Measurements from ENCODE around the gene GPM6B.

The GPM6B gene

DNA sequence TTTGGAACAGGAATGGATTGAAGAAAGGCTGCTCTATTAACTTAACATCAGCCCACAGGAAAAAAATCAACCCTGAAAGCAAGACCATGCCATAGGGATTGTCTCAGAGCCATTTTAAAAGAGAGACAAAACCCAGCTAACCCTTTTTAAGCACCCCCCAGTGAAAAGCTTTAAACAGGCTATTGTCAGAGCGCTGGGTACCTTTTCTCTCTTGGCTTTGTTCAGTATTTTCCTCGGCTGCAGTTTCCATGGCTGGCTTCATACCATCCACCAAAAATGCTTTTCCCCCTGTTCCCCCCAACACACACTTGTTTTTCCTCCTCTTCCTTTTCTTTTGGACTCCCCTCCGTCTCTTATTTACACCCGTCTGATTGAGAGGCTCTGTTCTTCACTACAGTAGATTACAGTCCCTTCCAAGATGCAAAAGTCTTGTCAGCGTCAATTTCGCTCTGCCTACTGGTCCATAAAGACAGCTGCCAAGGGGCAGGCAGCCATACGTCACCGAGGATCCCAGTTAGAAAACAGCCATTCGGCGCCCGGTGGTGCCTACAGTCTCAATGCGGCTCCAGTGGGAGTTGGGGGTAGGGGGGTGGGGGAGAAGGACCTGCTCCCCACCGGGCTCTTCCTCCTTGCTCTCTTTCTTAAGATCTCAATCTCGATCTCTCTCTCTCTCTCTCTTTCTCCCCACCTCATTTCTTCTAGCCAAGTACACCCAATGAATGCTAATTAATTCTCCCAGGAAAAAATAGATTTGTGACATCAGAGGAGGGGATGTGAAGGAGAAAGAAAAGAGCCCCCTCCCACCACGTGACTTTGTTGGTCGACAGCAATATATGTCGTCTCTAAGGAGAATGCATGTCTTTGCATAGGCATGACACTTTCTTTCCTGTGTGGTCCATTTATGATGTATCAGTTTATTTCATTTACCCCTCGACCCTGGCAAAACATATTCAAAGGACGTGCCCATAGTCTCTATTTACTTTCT is at the start of gene GPM6B:
GPM6B (minus strand) TSS at position 451 of the 985 bp plus-strand sequence; CDS start at position 262, 189 bp downstream.
- DNase-seq (ENCODE audit: low read depth) = no peak

DNA sequence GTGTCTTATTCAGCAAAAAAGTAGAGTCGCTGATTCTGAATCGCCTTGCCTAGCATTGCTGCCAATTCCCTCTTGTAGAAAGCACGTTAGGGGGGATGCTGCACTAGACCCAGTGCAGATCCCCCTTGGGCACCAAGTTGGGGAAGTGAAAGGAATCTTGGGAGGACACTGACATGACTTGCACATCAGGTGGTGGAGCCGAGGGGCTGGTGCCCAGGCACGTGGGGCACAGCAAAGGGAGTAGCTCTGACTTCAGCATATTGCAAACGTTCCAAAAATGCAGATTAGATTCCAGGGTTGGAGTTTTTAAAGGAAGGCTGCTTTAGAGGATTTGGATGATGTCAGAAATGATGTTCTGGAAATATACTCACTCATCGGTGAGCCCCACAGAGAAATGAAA is 47.4 kb upstream of the GPM6B start:
- DNase-seq (ENCODE audit: low read depth) = no peak

- DNase-seq (ENCODE audit: low read depth) = no peak
Observed at GRCh38 chrX:13863324-13863723, 46.4 kb upstream of the GPM6B start.

GRCh38 chrX:13859724-13860123 is 42.8 kb upstream of the GPM6B start:
- DNase-seq (ENCODE audit: low read depth) = no peak

- no peak for DNase-seq (ENCODE audit: low read depth)
Observed at GRCh38 chrX:13857804-13858203, 40.9 kb upstream of the GPM6B start.

- no peak for DNase-seq (ENCODE audit: low read depth)
Observed at GRCh38 chrX:13855689-13856450, 39.0 kb upstream of the GPM6B start.

- no peak for DNase-seq (ENCODE audit: low read depth)
Observed at GRCh38 chrX:13854003-13854402, 37.1 kb upstream of the GPM6B start.

DNA sequence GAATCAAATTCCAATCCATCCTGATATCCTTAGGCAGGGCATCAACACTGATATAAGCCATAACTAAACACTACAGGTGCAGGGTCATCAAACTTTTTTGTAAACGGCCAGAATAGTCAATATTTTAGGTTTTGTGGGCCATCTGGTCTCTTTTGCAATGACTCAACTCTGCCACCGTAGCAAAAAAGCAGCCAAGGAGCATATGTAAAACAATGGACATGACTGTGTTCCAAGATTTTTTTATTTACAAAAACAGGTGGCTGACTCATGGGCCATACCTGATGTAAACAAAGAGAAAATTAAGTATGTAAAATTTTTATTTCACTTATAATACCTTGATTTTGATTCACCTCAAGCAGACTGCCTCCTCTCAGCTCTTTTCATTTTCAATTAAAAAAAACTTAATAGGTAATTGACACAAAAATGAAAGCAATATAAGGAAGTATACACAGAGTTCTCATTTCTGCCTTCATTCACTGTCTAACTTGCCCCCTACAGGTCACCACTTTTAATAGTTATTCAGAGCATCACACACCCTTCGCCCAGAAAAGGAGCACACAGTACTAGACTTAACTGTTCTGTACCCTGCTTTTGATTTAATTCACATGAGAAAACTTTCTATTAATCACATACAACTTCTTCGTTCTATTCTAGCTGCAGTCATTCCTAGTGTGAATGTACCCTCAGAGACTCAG is 35.3 kb upstream of the GPM6B start:
- DNase-seq (ENCODE audit: low read depth) = no peak

DNA sequence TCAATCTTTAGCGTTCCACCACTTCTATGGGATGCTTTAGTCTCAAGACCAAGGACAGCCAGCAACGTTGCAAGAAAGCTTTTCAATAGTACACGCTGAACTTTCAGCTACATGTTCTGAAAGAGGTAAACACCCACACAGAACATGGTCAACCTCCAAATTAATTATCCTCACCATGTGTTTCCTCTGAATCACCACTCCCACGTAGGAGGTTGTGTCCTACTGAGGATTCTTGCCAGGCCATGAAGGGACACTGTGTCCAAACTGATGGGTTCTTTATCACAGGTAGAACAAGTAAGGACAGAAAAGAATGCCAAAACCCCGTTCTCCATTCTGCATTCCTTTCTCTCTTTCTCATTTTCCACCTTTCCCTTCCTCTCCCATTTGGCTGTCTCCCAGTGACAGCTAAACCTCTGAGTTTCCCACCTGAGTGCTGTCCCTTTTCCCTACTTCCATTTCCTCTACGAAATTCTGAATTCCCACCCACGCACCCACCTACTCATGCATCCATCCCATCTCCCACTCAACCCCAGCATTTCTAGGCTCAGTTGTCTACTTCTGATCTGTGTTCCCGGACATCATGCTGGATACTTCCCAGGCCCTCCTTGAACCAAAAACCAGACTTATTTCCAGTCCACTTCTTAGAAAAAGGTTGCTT is 29.0 kb upstream of the GPM6B start:
- DNase-seq (ENCODE audit: low read depth) = no peak

- DNase-seq (ENCODE audit: low read depth) = no peak
Observed at GRCh38 chrX:13843150-13843721, 26.3 kb upstream of the GPM6B start.

DNA sequence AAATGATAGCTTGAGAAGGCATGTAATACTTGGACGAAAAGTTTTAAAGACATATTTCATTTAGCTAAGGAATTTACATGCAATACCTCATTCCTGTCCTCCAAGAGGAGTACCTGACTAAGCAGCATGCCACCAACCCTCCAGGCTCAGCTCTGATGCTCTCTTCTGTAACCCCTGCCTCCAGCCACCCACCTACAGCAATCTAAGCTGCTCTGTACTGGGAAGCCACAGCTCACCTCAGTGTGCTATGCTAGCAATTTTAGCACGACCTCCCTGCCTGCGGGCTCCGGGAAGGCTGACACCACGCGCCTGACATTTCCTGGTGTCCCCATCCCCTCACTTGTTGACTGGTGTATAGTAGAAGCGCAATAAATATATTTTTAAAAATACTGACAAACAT is 23.2 kb upstream of the GPM6B start:
- DNase-seq (ENCODE audit: low read depth) = no peak

- DNase-seq (ENCODE audit: low read depth) = no peak
Observed at GRCh38 chrX:13837290-13837745, 20.4 kb upstream of the GPM6B start.

DNA sequence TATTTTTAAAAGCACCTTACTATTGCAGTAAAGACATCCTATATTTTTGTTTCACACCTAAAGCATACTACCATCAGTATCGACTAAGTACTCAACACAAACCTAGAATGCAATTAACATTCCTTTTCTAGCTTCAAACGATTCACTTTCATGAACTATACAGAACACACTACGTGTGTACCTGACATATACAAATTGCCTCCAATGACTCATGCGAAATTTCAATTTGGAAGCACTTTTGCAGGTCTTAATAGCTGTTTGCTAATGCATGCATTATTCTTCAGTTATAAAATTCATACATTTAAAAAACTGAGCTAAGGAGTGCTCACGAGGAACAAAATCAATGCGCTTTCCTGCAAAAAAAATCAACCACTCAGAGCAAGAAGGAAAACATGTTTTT is 19.7 kb upstream of the GPM6B start:
- DNase-seq (ENCODE audit: low read depth) = no peak

- no peak for DNase-seq (ENCODE audit: low read depth)
Observed at GRCh38 chrX:13835825-13836224, 18.9 kb upstream of the GPM6B start.

- DNase-seq (ENCODE audit: low read depth) = no peak
Observed at GRCh38 chrX:13834355-13834754, 17.5 kb upstream of the GPM6B start.

GRCh38 chrX:13829983-13830382 is 13.1 kb upstream of the GPM6B start:
- DNase-seq (ENCODE audit: low read depth) = no peak

GRCh38 chrX:13828392-13828791 is 11.5 kb upstream of the GPM6B start:
- DNase-seq (ENCODE audit: low read depth) = no peak

GRCh38 chrX:13827298-13828090 is 10.6 kb upstream of the GPM6B start:
- no peak for DNase-seq (ENCODE audit: low read depth)

DNA sequence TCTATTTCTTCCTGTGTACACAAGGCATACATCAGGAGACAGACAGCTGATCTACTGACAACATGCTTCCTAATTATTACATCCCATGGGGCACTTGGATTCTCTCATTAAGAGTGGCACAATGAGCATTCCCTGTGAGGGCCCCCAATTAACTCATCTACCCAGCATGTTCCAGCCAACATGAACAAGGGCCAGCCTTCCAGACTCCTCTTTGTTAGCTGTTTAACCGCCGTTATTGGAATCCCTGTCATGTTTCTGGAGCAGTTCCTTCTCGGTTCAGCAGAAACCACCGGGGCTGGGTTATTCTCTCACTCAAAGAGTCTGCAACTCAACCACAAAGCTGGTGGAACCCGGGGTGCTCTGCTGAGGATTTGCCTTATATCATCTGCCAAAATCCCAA is 9.9 kb upstream of the GPM6B start:
- no peak for DNase-seq (ENCODE audit: low read depth)

DNA sequence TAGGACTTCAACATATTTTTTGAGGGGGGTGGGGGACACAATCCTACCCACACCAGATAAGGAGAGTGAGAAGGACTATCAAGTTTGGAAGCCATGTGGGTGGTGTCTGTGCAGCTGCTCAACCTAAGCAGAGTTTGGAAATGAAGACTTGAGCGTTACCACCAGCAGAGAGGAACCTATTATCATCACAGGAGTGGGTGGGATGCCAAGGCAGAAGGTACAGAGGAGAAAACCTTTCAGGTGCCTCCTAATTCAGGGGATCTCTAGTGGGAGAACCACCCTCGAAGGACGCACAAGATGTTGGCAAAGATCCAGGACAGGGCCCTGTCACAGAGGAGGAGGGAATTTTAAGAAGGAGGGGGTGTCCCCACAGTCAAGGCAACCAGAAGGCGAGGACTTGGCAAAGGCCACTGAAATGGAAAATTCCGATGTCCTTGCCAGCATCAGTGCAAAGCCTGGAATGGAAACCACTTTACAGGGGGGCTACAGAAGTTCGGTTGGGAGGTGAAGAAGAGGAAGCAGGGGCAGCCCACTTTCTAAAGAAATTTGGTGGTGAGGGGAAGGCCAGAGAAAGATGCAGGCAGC is 8.4 kb upstream of the GPM6B start:
- DNase-seq (ENCODE audit: low read depth) = no peak
